Esophagus squamous epithelium (tissue), 4 donors: ENCODE data around the gene GRIN1.

Experiments used
- CTCF ChIP-seq, 6 experiments: fragments of 450-650 bp in 4 of 6; fragments of 200-600 bp in 2 of 6; sonication (generic) in 2 of 6; IDR thresholded peaks; one replicate each; pipeline ENCODE4 v1.5.1; 2016 to 2019; ENCODE audit warnings: antibody characterized with exemption in 6 of 6, mild to moderate bottlenecking in 4 of 6, moderate library complexity in 4 of 6
- POLR2A ChIP-seq, 4 donors: fragments of 450-650 bp; IDR thresholded peaks; one replicate each; pipeline ENCODE4 v1.6.1; 2017; ENCODE audit warnings: antibody characterized with exemption in 4 of 4, mild to moderate bottlenecking in 4 of 4, moderate library complexity in 3 of 4

- TF ChIP-seq CTCF (IDR thresholded peaks at IDR 0.05) (no peak), POLR2A (IDR thresholded peaks at IDR 0.05) (no peak)
Observed at GRCh38 chr9:137181680-137182079, 42.7 kb downstream of the GRIN1 start.
